OCI-LY3 (cell line): Measurements from ENCODE around the gene SOX21.

Experiments
- H2AFZ ChIP-seq: fragments of 200-600, 300-600 bp; shearing (Covaris generic); 2 replicates; pipeline ENCODE4 v1.6.0; 2014; ENCODE audit warnings: antibody characterized with exemption, low read depth, low read length
- H3K27ac ChIP-seq: fragments of 200-600, 300-600 bp; sonication (generic); 2 replicates; pipeline ENCODE4 v1.5.1; 2014; ENCODE audit warnings: mild to moderate bottlenecking, low read length, moderate library complexity, mixed read lengths
- H3K27me3 ChIP-seq: fragments of 200-600, 300-600 bp; sonication (generic); 2 replicates; pipeline ENCODE4 v1.6.1; 2014; ENCODE audit warnings: low read depth, low read length, mixed read lengths
- H3K36me3 ChIP-seq: fragments of 200-600, 300-600 bp; sonication (generic); replicated peaks from 2 replicates; pipeline ENCODE3; 2014; ENCODE audit warnings: low read depth, low read length, mixed read lengths
- H3K4me1 ChIP-seq: fragments of 300-600, 200-600 bp; sonication (generic); 2 replicates; pipeline ENCODE4 v1.6.1; 2014; ENCODE audit warnings: low read length, mixed read lengths
- H3K4me2 ChIP-seq: fragments of 200-600, 300-600 bp; sonication (generic); 2 replicates; pipeline ENCODE4 v1.6.1; 2014; ENCODE audit warnings: low read length, mixed read lengths
- H3K4me3 ChIP-seq: fragments of 300-600, 200-600 bp; sonication (generic); 2 replicates; pipeline ENCODE4 v1.5.1; 2014; ENCODE audit warnings: antibody characterized with exemption, mild to moderate bottlenecking, low read length, moderate library complexity
- H3K79me2 ChIP-seq: fragments of 300-600, 200-600 bp; shearing (Covaris generic); 2 replicates; pipeline ENCODE4 v1.6.1; 2014; ENCODE audit warnings: mild to moderate bottlenecking, low read length, mixed read lengths
- H3K9ac ChIP-seq: fragments of 300-600, 200-600 bp; shearing (Covaris generic); 2 replicates; pipeline ENCODE4 v1.6.0; 2014; ENCODE audit warnings: mild to moderate bottlenecking, low read length, moderate library complexity
- H3K9me3 ChIP-seq: fragments of 200-600, 300-600 bp; shearing (Covaris generic); 2 replicates; pipeline ENCODE4 v1.6.1; 2014; ENCODE audit warnings: low read length, mixed read lengths; ENCODE audit not compliant: insufficient read depth
- H4K20me1 ChIP-seq: fragments of 200-600, 300-600 bp; sonication (generic); 2 replicates; pipeline ENCODE4 v1.6.1; 2016; ENCODE audit warnings: low read length, mixed read lengths; ENCODE audit not compliant: insufficient read depth
- CTCF ChIP-seq: fragments of 200-600, 300-600 bp; sonication (generic); IDR thresholded peaks from 2 replicates; pipeline ENCODE4 v1.5.1; 2014; ENCODE audit warnings: antibody characterized with exemption, low read length, low read depth
- EZH2phosphoT487 ChIP-seq: fragments of 200-600 bp; shearing (Covaris generic); IDR thresholded peaks from 2 replicates; pipeline ENCODE4 v1.6.1; 2018; ENCODE audit warnings: antibody characterized with exemption, mixed run types, low read depth

Gene SOX21

GRCh38 chr13:94703721-94704314, 8.5 kb downstream of the SOX21 start:
- Histone ChIP-seq H3K9me3 (no peaks in the 10 kb centered on the region), H3K27me3 (no peaks in the 10 kb centered on the region)

GRCh38 chr13:94703271-94703670, 9.1 kb downstream of the SOX21 start:
- TF ChIP-seq CTCF = no peak
- no peak for TF ChIP-seq EZH2phosphoT487
- Histone ChIP-seq H3K4me1 (no peaks in the 10 kb centered on the region), H4K20me1 (no peaks in the 10 kb centered on the region), H3K4me3 (no peak overlapping the region), H3K27me3 (no peaks in the 10 kb centered on the region), H2AFZ (no peak overlapping the region), H3K9ac (no peak overlapping the region), H3K79me2 (no peaks in the 10 kb centered on the region), H3K4me2 (no peak overlapping the region), H3K9me3 (no peaks in the 10 kb centered on the region), H3K27ac (no peak overlapping the region), H3K36me3 (no peaks in the 10 kb centered on the region)

More at GRCh38 chr13:94703721-94704314, 8.5 kb downstream of the SOX21 start:
- Histone ChIP-seq H3K9ac (no peak overlapping the region), H2AFZ (no peak overlapping the region), H3K4me2 (no peak overlapping the region), H3K79me2 (no peaks in the 10 kb centered on the region), H3K4me1 (no peaks in the 10 kb centered on the region), H3K27ac (no peak overlapping the region), H4K20me1 (no peaks in the 10 kb centered on the region), H3K36me3 (no peaks in the 10 kb centered on the region), H3K4me3 (no peak overlapping the region)
- TF ChIP-seq EZH2phosphoT487 (no peak), CTCF (no peak)

- H3K27ac ChIP-seq = no peak overlapping the region
- no peaks in the 10 kb centered on the region for H3K79me2 ChIP-seq
- no peaks in the 10 kb centered on the region for H4K20me1 ChIP-seq
- no peak overlapping the region for H3K4me2 ChIP-seq
- no peaks in the 10 kb centered on the region for H3K36me3 ChIP-seq
- H2AFZ ChIP-seq = no peak overlapping the region
- no peaks in the 10 kb centered on the region for H3K9me3 ChIP-seq
- H3K4me1 ChIP-seq = no peaks in the 10 kb centered on the region
- H3K9ac ChIP-seq = no peak overlapping the region
- no peaks in the 10 kb centered on the region for H3K27me3 ChIP-seq
- H3K4me3 ChIP-seq = no peak overlapping the region
- TF ChIP-seq CTCF (no peak), EZH2phosphoT487 (no peak)
These were observed 9.9 kb downstream of the SOX21 start for GRCh38 chr13:94702181-94703041.
